Upper lobe of left lung (tissue), 4 donors: Measurements from ENCODE around the gene PDE4A.

Source experiments
- EP300 ChIP-seq, 4 donors: sonication (generic); formaldehyde crosslinking; IDR thresholded peaks; one replicate each; pipeline ENCODE4 v1.5.1; 2017; ENCODE audit warnings: antibody characterized with exemption in 4 of 4, control low read depth in 2 of 4
- POLR2A ChIP-seq, 4 donors: fragments of 450-650 bp; IDR thresholded peaks; one replicate each; pipeline ENCODE4 v1.5.1; 2016 to 2017; ENCODE audit warnings: antibody characterized with exemption in 4 of 4, mild to moderate bottlenecking in 2 of 4
- TF ChIP-seq, protein P1 (sequence below), 6 experiments: fragments of 450-650 bp in 4 of 6; fragments of 200-600 bp in 2 of 6; sonication (generic) in 2 of 6; IDR thresholded peaks; one replicate each; pipeline ENCODE4 v1.5.1; 2016 to 2019; ENCODE audit warnings: antibody characterized with exemption in 6 of 6

DNA sequence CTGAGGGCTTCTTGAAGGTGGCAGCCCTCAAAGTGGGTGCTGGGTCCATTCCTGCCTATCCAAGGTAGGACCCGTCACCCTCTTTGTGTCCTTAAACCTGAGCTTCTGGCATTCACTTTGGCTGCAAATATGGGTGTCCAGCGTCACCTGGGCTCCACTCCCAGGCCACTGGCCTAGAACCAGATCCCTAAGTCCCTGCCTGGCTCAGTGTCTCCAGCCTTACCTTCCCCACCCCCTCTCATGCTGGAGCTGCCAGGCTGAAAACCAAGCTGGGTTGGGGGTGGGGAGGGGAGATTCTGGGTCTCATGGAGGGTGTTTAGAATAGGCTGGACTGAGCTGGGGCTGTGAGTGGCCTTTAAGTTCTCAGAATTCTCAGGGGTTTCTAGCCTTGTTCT lies 12.4 kb downstream of the PDE4A start:
- TF ChIP-seq, protein P1, sequence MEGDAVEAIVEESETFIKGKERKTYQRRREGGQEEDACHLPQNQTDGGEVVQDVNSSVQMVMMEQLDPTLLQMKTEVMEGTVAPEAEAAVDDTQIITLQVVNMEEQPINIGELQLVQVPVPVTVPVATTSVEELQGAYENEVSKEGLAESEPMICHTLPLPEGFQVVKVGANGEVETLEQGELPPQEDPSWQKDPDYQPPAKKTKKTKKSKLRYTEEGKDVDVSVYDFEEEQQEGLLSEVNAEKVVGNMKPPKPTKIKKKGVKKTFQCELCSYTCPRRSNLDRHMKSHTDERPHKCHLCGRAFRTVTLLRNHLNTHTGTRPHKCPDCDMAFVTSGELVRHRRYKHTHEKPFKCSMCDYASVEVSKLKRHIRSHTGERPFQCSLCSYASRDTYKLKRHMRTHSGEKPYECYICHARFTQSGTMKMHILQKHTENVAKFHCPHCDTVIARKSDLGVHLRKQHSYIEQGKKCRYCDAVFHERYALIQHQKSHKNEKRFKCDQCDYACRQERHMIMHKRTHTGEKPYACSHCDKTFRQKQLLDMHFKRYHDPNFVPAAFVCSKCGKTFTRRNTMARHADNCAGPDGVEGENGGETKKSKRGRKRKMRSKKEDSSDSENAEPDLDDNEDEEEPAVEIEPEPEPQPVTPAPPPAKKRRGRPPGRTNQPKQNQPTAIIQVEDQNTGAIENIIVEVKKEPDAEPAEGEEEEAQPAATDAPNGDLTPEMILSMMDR (IDR thresholded peaks at IDR 0.05): no peak
- TF ChIP-seq POLR2A (IDR thresholded peaks at IDR 0.05): no peak
- no peak for TF ChIP-seq EP300 (IDR thresholded peaks at IDR 0.05)
